ENCODE measurements around the gene ECPAS. TPM values are rescaled to one million over a fixed set of nuclear protein-coding genes. Genes with fewer than 3 reads are reported as not detected.

The ECPAS gene
- total RNA-seq, 1 donor from 2014 or later: 117 TPM

DNA sequence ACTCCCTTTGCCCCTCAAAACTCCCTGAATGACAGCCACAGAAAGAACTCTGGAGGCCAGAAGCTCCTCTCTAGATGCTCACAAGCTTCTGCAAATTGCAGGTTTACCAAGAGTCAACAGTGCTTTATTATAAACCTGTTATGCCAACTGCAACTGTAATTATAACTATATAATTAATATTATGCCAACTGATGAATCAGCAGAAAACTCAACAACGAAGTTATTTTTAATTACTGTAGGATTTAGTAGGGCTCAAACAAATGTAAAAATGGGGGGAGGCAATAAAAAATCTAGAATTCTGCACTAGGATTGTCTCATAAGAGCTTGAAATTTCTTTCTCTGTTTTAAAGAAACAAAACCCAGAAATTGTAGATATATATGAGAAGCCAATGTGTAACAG is 117.2 kb downstream of the ECPAS start:
- Mint-ChIP-seq H3K27me3 (no peaks in the 10 kb centered on the region), H3K9me3 (ENCODE audit: low read depth) (no peaks in the 10 kb centered on the region), H3K4me3 (ENCODE audit: low read depth) (no peak overlapping the region), H3K4me1 (ENCODE audit: low read depth) (peaks cover 3% of the 10 kb centered on the region), H3K36me3 (ENCODE audit: insufficient read depth) (peaks cover 41% of the 10 kb centered on the region), H3K27ac (no peak overlapping the region)
- TF ChIP-seq, protein P1, sequence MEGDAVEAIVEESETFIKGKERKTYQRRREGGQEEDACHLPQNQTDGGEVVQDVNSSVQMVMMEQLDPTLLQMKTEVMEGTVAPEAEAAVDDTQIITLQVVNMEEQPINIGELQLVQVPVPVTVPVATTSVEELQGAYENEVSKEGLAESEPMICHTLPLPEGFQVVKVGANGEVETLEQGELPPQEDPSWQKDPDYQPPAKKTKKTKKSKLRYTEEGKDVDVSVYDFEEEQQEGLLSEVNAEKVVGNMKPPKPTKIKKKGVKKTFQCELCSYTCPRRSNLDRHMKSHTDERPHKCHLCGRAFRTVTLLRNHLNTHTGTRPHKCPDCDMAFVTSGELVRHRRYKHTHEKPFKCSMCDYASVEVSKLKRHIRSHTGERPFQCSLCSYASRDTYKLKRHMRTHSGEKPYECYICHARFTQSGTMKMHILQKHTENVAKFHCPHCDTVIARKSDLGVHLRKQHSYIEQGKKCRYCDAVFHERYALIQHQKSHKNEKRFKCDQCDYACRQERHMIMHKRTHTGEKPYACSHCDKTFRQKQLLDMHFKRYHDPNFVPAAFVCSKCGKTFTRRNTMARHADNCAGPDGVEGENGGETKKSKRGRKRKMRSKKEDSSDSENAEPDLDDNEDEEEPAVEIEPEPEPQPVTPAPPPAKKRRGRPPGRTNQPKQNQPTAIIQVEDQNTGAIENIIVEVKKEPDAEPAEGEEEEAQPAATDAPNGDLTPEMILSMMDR (IDR thresholded peaks at IDR 0.05; ENCODE audit: unreplicated experiment): no peak
- DNase-seq (ENCODE audit: low spot score, unreplicated experiment): no peak

DNA sequence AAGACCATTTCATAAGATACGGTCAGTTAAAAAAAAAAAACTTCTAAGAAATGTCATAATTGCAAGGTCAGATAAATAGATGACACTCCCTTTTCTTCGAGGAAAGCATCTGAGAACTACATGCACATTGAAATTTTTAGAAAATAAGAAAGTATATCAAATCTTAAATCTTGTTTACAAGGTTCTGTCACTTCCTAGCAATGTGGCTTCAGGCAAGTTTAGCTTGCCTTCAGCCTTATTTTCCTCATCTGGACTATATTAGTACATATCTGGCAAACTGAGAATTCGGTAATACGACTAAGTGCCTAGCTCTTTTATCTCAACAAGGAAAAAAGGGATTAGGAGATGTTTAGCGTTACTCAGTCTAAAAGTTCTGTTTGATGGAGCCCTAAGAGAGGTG is 121.7 kb downstream of the ECPAS start:
- TF ChIP-seq, protein P1 (IDR thresholded peaks at IDR 0.05; ENCODE audit: unreplicated experiment): no peak
- no peak overlapping the region for H3K27ac Mint-ChIP-seq
- no peak overlapping the region for H3K4me3 Mint-ChIP-seq (ENCODE audit: low read depth)
- H3K36me3 Mint-ChIP-seq (ENCODE audit: insufficient read depth): peaks cover 30% of the 10 kb centered on the region
- no peak for DNase-seq (ENCODE audit: low spot score, unreplicated experiment)
- H3K9me3 Mint-ChIP-seq (ENCODE audit: low read depth): no peaks in the 10 kb centered on the region
- H3K4me1 Mint-ChIP-seq (ENCODE audit: low read depth): peaks cover 7% of the 10 kb centered on the region
- H3K27me3 Mint-ChIP-seq: no peaks in the 10 kb centered on the region

DNA sequence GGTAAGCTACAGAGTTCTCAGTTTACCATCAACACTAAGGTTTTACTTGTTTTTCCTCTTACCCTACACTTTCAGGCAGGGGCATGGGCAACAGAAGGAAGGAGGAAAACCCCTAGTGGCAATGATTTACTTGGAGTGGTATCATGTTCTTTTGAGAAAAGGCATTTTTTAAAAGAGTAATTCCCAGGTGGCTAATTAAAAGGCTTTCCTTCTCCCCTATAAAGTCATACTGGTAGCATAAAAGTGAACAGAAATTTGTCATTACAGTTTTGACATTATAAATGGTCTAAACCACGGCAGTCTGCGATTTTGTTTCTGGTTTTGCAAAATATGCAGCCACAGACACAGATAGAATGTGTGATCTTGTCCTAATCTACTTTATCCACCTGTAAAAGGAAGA is 123.3 kb downstream of the ECPAS start:
- TF ChIP-seq, protein P1 (IDR thresholded peaks at IDR 0.05; ENCODE audit: unreplicated experiment): no peak
- Mint-ChIP-seq H3K27me3 (no peaks in the 10 kb centered on the region), H3K9me3 (ENCODE audit: low read depth) (peaks cover 2% of the 10 kb centered on the region), H3K27ac (no peak overlapping the region), H3K36me3 (ENCODE audit: insufficient read depth) (peaks cover 26% of the 10 kb centered on the region), H3K4me3 (ENCODE audit: low read depth) (no peak overlapping the region), H3K4me1 (ENCODE audit: low read depth) (peaks cover 7% of the 10 kb centered on the region)
- no peak for DNase-seq (ENCODE audit: low spot score, unreplicated experiment)

GRCh38 chr9:111356481-111357244 is 127.5 kb downstream of the ECPAS start:
- Mint-ChIP-seq H3K27ac (no peak overlapping the region), H3K36me3 (ENCODE audit: insufficient read depth) (peaks cover 12% of the 10 kb centered on the region), H3K27me3 (no peaks in the 10 kb centered on the region)

GRCh38 chr9:111352545-111352944 is 131.6 kb downstream of the ECPAS start:
- Mint-ChIP-seq H3K36me3 (ENCODE audit: insufficient read depth) (peaks cover 12% of the 10 kb centered on the region), H3K27ac (no peak overlapping the region), H3K9me3 (ENCODE audit: low read depth) (peaks cover 32% of the 10 kb centered on the region), H3K27me3 (no peaks in the 10 kb centered on the region), H3K4me3 (ENCODE audit: low read depth) (no peak overlapping the region), H3K4me1 (ENCODE audit: low read depth) (peaks cover 4% of the 10 kb centered on the region)
- TF ChIP-seq, protein P1 (IDR thresholded peaks at IDR 0.05; ENCODE audit: unreplicated experiment): no peak
- DNase-seq (ENCODE audit: low spot score, unreplicated experiment): no peak

More at GRCh38 chr9:111356481-111357244, 127.5 kb downstream of the ECPAS start:
- no peak for DNase-seq (ENCODE audit: low spot score, unreplicated experiment)
- no peak overlapping the region for H3K4me3 Mint-ChIP-seq (ENCODE audit: low read depth)
- H3K4me1 Mint-ChIP-seq (ENCODE audit: low read depth): peaks cover 8% of the 10 kb centered on the region
- peaks cover 18% of the 10 kb centered on the region for H3K9me3 Mint-ChIP-seq (ENCODE audit: low read depth)
- TF ChIP-seq, protein P1 (IDR thresholded peaks at IDR 0.05; ENCODE audit: unreplicated experiment): no peak
